GM19193 (cell line): ENCODE data around the gene CSE1L.

ENCODE experiments used
- POLR2A ChIP-seq: IDR thresholded peaks from 4 replicates; pipeline ENCODE4 v1.6.1; 2011; ENCODE audit not compliant: insufficient read depth, insufficient read length; ENCODE audit errors: extremely low read depth

The CSE1L gene

DNA sequence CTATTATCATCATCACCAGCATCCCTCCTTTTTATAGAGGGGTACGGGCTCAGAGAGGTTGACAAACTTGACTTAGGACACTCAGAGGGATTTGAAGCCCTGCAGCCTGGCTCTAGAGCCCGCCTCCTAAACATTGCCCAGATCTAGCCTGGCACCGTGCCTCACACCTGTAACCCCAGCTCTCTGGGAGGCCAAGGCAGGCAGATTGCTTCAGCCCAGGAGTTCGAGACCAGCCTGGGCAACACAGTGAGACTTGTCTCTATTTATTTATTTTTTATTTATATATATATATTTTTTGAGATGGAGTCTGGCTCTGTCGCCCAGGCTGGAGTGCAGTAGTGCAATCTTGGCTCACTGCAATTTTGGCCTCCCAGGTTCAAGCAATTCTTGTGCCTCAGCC, 6.3 kb upstream of the CSE1L start:
- no peak for TF ChIP-seq POLR2A

DNA sequence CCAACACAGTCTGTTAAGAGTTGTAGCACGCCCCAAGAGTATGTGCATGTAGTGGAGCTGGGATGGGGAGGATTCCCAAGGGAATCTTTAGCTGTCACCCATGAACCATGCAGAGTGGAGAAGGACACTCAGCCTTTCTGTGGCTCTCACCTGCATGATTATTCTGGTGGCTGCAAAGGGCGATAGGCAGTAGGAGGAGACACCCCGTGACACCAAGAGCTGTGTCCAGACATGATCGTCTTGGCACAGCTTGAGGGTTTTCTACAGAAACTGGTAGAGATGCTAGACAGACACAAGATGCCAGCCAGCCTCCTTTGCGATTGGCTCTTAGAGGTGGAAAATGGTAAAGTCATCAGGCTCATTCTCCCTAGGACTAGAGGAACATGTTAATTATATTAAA, 3.1 kb upstream of the CSE1L start:
- no peak for TF ChIP-seq POLR2A

DNA sequence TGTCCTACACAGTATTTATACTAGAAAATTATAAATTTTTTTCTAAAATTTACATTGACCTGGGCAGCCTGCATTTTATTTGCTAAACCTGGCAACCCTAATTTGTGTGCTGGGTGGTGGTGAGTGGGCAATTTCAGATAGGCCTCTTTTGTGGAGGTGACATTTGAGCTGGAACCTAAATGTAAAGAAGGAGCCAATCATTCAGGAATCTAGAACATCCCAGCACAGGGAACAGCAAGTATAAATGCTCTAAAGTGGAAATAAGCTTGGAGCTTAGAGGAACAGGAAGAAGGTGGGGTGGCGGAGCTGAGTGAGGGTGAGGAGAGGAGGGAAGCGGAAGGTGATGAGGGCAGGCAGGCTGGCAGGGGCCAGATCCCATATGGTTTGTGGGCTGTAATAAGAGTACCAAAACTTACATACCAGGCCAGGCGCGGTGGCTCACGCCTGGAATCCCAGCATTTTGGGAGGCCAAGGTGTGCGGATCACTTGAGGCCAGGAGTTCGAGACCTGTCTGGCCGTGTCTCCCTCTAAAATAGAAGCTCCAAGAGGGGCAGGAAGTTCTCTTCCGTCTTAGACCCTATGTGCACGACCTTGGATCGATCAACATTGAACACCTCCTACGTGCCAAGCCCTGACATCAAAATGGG, 549 bp upstream of the CSE1L start:
- TF ChIP-seq POLR2A, result no peak

DNA sequence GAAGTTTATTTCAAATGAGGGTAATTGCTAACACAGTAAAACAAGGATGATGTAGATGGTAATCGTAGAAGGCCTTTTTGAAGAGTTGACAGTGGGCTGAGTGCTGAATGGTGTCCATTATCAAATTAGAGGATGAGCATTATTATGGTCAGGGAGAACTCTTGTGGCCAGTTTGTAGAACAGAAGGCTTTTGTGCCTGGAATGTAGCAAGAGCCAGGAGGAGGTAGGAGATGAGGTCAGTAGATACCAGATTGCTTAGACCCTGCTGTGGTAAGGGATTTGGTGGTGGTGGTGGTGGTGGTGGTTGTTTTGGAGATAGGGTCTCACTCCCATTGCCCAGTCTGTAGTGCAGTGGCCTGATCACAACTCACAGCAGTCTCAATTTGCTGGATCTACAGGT, 6.2 kb downstream of the CSE1L start:
- no peak for TF ChIP-seq POLR2A

DNA sequence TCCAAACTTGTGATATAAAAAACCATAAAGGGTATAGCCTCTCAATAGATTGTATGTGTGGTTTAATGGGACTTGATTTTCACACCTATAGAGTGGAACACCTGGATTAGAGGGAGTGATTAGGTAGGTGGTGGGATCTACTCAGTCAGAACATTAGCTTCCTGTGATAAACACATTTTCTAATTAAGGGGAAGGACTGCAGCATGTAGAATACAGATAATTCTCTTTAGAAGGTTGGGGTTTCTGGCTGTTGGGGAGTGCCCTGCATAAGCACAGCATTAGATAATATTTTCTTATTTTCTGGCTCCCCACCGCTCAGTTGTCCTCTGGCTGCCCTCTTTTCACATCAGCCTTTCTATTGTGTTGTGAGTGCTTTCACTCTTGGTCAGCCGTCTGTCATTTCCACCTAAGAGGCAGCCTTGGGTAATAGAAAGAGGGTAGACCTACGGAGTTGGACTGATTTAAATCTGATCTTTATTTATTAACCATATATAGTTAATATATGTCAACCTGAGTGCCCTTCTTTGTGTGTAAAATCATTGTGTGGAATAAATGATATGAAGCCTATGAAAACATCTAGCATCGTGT, 8.0 kb downstream of the CSE1L start:
- TF ChIP-seq POLR2A, result no peak

DNA sequence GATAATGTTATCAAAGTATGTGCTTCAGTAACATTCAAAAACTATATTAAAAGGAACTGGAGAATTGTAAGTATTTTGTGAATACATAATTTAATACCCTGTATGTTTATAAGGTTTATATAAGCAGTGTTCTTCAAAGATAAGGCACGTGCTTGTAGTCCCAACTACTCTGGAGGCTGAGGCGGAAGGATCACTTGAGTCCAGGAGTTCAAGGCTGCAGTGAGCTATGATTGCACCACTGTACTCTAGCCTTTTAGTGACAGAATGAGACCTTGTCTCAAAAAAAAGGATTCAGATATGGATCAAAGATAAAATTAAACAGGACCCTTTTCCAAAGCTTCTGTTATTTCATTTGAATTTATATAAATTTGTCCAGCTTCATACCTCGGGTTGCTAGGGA, 17.2 kb downstream of the CSE1L start:
- TF ChIP-seq POLR2A, result no peak

DNA sequence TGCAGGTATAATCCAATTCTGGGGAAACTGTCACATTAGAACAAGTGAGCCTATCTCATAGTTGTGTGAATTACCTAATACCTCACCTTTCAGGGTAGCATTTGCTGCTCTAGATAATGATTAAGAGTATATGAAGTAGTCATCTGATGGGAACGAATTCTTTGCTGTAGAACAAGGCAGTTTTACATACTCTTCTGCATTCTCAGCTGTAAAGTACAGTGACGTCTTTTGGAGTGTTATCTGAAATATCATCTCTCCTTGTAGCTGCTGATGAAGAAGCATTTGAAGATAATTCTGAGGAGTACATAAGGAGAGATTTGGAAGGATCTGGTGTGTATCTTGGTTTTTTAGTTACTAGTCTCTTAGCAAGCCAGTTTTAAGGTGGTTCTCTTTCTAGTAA, 28.4 kb downstream of the CSE1L start:
- no peak for TF ChIP-seq POLR2A

DNA sequence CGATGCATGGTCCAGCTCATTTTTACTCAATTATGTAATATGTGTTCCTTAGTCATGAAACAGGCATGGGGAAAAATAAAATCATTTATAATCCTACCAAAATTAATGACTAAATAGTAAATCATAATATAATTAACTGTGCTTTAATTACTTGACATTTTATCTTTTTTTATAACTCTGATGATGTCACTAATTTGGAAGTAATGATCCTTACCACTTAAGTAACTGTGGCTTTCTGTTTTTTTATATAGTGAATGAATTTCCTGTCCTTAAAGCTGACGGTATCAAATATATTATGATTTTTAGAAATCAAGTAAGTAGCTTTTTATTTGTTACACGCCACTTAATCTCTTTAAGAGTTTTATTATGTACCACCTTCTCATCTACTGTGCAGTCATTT, 32.2 kb downstream of the CSE1L start:
- no peak for TF ChIP-seq POLR2A

DNA sequence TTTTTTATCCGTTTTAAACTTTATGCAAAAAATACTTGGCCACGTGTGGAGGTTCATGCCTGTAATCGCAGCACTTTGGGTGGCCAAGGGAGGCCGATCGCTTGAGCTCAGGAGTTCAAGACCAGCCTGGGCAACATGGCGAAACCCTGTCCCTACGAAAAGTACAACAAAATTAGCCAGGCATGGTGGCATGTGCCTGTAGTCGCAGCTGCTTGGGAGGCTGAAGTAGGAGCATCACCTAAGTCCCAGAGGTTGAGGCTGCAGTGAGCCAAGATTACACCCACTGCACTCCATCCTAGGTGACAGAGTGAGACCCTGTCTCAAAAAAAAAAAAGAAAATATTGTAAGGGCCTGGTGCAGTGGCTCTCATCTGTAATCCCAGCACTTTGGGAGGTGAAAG, 45.0 kb downstream of the CSE1L start:
- no peak for TF ChIP-seq POLR2A

DNA sequence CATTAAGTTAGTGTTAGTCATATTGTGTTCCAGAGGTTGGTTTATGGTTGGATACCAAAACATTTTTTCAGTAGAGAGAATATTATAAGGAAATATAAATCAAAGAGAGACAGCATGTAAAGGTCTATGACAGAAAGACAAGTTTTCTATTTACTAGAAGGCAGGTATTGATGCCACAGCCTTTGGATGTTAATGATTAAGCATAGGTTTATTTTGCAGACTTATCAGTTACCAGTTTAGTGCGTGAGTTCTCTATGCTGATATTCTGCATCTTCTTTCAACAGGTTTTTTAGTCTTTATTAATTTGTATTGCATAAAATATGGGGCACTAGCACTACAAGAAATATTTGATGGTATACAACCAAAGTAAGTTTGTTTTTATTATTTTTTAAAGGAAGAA, 45.6 kb downstream of the CSE1L start:
- no peak for TF ChIP-seq POLR2A

DNA sequence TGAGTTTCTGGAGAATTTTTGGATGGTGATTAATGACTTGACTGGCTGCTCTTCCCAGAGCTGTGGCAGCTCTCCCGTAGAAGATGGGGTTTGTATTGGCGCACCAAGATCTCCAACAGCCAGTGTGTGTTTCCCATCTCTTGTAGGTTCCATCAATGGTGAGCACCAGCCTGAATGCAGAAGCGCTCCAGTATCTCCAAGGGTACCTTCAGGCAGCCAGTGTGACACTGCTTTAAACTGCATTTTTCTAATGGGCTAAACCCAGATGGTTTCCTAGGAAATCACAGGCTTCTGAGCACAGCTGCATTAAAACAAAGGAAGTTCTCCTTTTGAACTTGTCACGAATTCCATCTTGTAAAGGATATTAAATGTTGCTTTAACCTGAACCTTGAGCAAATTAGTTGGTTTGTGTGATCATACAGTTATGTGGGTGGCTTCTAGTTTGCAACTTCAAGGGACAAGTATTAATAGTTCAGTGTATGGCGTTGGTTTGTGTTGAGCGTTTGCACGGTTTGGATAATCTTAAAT, 50.2 kb downstream of the CSE1L start:
- no peak for TF ChIP-seq POLR2A

DNA sequence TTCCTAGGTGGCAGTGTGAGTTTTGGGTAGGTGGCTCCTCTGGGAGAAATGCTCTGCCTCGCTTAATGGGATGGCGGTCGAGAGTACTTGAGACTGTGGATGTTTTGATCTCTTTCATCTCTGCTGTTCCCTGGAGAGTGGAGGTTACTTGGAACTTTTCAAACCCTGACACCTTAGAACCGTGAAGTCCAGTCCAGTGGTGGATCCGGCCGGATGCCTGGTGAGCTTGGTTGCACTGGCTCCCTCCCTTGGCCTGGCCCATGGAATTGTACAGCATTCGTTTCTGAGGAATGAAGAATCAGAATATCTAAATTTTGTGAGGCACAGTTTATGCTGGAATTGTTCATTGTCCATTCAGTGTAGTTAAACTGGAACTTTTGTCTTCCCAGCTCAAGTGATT, 51.0 kb downstream of the CSE1L start:
- TF ChIP-seq POLR2A, result no peak

DNA sequence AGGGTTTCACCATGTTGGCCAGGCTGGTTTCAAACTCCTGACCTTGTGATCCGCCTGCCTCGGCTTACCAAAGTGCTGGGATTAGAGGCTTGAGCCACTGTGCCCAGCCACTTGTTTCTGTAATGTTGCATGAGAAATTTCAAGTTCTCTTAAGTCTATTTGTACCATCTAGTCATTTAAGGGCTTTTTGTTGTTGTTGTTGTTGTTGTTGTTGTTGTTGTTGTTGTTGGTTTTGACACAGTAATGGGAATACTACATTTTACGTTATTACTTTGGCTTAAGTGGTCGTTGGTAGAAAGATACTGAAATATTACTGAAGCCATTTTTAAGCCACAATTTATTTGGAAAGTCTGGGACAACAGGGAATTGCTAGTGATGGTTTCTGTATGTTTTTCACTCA, 52.0 kb downstream of the CSE1L start:
- no peak for TF ChIP-seq POLR2A

DNA sequence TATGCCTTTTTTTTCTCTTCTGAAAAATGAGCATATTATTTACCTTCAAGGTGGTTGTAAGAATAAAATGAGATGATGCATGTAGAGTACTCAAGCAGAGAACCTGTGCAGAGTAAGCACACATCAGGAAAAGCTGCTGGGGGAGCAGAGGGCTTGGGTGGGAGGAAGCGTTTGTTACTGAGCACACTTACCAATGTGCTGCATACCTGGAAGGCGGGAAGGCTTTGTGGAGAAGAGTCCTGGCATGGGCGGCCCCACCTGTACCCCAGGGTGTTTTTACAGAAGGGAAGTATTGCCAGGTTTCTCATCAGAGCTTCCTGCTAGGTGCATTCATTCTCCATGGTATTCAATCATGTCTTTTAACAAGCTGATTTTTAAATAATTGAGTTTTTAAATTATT, 52.9 kb downstream of the CSE1L start:
- TF ChIP-seq POLR2A, result no peak

DNA sequence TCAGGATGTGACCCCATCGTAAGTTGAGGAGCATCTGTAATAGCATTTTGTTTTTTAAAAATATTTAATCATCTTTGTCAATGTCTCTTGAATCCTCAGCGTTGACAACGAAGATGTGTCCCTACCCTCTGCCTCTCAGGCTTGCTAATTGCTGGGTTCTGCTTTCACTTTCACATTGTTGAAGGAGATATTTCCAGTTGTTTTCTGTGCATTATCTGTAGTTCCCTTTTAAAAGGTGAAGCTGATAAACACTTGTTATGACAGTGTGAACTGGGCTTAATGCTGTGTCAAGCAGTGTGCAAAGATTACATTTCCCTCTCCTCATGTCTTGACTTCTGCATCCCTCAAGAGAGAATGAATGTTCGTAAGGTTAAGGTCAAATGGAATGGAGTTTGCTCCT, 54.9 kb downstream of the CSE1L start:
- no peak for TF ChIP-seq POLR2A

DNA sequence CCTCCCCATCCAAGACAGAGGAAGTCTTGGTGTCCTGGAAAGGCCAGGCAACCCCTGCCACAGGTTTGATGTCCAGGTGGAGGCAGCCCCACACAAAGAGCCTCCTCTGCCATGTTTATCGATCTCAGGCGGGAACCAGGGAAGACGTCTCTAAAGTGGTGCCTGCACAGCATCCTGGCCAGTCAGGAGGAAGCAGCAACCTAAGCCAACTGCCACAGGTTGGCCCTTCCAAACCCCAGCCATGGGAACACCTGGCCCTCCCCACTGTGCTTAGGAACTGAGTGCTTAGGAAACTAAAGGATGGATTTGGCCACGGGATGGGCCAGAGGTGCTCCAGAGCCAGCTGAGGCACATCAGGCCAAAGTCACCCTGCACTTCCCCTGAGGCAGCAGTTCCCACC, 56.9 kb downstream of the CSE1L start:
- no peak for TF ChIP-seq POLR2A

DNA sequence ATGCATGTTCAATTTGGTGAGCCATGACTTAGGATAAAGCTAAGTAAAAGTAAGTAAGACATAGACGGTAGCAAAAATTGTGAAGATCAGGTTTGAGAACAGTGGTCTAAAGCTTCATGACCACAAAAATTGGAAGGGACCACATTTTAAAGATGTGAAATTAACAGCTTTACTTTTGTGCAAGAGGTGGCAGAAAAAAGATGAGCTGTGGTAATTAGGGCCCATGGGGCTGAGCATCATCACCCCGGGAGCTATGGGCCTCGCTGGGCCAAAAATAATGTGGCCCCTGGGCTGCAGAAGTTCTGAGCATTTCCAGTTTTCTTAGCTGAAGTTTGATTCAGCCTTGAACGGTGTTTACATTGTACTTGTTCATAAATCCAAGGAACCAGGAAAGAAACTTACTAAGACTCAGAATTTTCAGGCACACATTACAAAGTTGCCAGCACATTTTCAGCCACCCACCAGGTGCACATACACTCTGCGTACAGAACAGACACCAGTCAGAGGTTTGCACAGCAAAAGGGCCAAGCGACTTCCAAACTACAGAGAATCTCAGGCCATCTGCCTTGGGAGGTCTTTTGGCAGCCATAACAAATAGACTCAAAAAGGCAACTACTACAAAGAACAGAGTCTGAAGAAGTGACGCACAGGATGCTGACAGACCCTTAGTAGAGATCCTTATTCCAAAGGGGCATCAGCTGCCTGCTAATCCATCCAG, 57.7 kb downstream of the CSE1L start:
- no peak for TF ChIP-seq POLR2A

DNA sequence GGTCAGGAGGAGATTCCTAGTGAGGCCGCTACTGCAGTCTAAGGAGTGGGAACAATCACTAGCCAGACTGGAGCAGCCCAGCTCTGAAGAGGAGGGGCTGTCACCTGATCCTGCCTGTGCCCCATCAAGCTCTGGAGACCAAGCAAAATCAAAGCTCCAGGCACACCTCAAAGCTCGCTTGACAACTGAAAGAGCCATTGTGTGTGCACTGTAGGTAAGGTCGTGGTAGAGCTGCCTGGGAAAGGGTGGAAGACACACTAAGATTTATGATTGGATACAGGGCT, 58.2 kb downstream of the CSE1L start:
- TF ChIP-seq POLR2A, result peak; percentile 20
